ENCODE data around the gene ZSWIM7. TPM values are rescaled to one million over a fixed set of nuclear protein-coding genes. Genes with fewer than 3 reads are reported as not detected.

Gene ZSWIM7
- total RNA-seq, 1 experiment from 2014 or later = 41.0 TPM

- Histone ChIP-seq H3K27ac (ENCODE audit: low read length) (no peak overlapping the region), H2AFZ (ENCODE audit: low read length) (no peak overlapping the region), H3K4me2 (ENCODE audit: low read depth, low read length, poor library complexity, severe bottlenecking) (no peak overlapping the region), H3K9me2 (replicated peaks; ENCODE audit: insufficient read depth, low read length) (no peaks in the 10 kb centered on the region), H3K9me3 (ENCODE audit: low read length) (no peaks in the 10 kb centered on the region), H3K36me3 (ENCODE audit: insufficient read depth, low read length) (no peaks in the 10 kb centered on the region), H3K9ac (ENCODE audit: low read length) (no peak overlapping the region), H4K20me1 (ENCODE audit: insufficient read depth, low read depth, low read length) (no peaks in the 10 kb centered on the region), H3K27me3 (ENCODE audit: low read length) (no peaks in the 10 kb centered on the region), H3K79me2 (ENCODE audit: low read length) (no peaks in the 10 kb centered on the region), H3K4me1 (ENCODE audit: low read length) (peaks cover 14% of the 10 kb centered on the region), H3K4me3 (ENCODE audit: low read length) (no peak overlapping the region)
- DNase-seq = no peak
Observed at GRCh38 chr17:15951368-15952047, 48.0 kb downstream of the ZSWIM7 start.

GRCh38 chr17:15947976-15948752, 51.3 kb downstream of the ZSWIM7 start:
- Histone ChIP-seq H3K9me3 (ENCODE audit: low read length) (no peaks in the 10 kb centered on the region), H3K79me2 (ENCODE audit: low read length) (no peaks in the 10 kb centered on the region), H3K4me1 (ENCODE audit: low read length) (no peaks in the 10 kb centered on the region), H3K27me3 (ENCODE audit: low read length) (no peaks in the 10 kb centered on the region), H3K9me2 (replicated peaks; ENCODE audit: insufficient read depth, low read length) (no peaks in the 10 kb centered on the region), H3K9ac (ENCODE audit: low read length) (no peak overlapping the region), H3K36me3 (ENCODE audit: insufficient read depth, low read length) (no peaks in the 10 kb centered on the region), H3K4me3 (ENCODE audit: low read length) (no peak overlapping the region), H3K27ac (ENCODE audit: low read length) (no peak overlapping the region), H3K4me2 (ENCODE audit: low read depth, low read length, poor library complexity, severe bottlenecking) (no peak overlapping the region), H2AFZ (ENCODE audit: low read length) (no peak overlapping the region), H4K20me1 (ENCODE audit: insufficient read depth, low read depth, low read length) (no peaks in the 10 kb centered on the region)
- DNase-seq = no peak

- Histone ChIP-seq H3K4me3 (ENCODE audit: low read length) (no peak overlapping the region), H4K20me1 (ENCODE audit: insufficient read depth, low read depth, low read length) (no peaks in the 10 kb centered on the region), H3K9ac (ENCODE audit: low read length) (no peak overlapping the region), H3K36me3 (ENCODE audit: insufficient read depth, low read length) (no peaks in the 10 kb centered on the region), H3K79me2 (ENCODE audit: low read length) (no peaks in the 10 kb centered on the region), H3K4me2 (ENCODE audit: low read depth, low read length, poor library complexity, severe bottlenecking) (no peak overlapping the region), H3K27me3 (ENCODE audit: low read length) (no peaks in the 10 kb centered on the region), H3K27ac (ENCODE audit: low read length) (no peak overlapping the region), H2AFZ (ENCODE audit: low read length) (no peak overlapping the region), H3K4me1 (ENCODE audit: low read length) (no peaks in the 10 kb centered on the region), H3K9me3 (ENCODE audit: low read length) (no peaks in the 10 kb centered on the region), H3K9me2 (replicated peaks; ENCODE audit: insufficient read depth, low read length) (no peaks in the 10 kb centered on the region)
- no peak for DNase-seq
Observed at GRCh38 chr17:15947271-15947670, 52.2 kb downstream of the ZSWIM7 start.

GRCh38 chr17:15946611-15947120, 52.8 kb downstream of the ZSWIM7 start:
- Histone ChIP-seq H3K9me3 (ENCODE audit: low read length) (no peaks in the 10 kb centered on the region), H3K9ac (ENCODE audit: low read length) (no peak overlapping the region), H3K27ac (ENCODE audit: low read length) (no peak overlapping the region), H3K27me3 (ENCODE audit: low read length) (no peaks in the 10 kb centered on the region), H3K79me2 (ENCODE audit: low read length) (no peaks in the 10 kb centered on the region), H4K20me1 (ENCODE audit: insufficient read depth, low read depth, low read length) (no peaks in the 10 kb centered on the region), H3K36me3 (ENCODE audit: insufficient read depth, low read length) (no peaks in the 10 kb centered on the region), H3K4me2 (ENCODE audit: low read depth, low read length, poor library complexity, severe bottlenecking) (no peak overlapping the region), H2AFZ (ENCODE audit: low read length) (no peak overlapping the region), H3K4me3 (ENCODE audit: low read length) (no peak overlapping the region), H3K4me1 (ENCODE audit: low read length) (no peaks in the 10 kb centered on the region), H3K9me2 (replicated peaks; ENCODE audit: insufficient read depth, low read length) (no peaks in the 10 kb centered on the region)
- DNase-seq = no peak

GRCh38 chr17:15945527-15946191, 53.8 kb downstream of the ZSWIM7 start:
- Histone ChIP-seq H3K9me2 (replicated peaks; ENCODE audit: insufficient read depth, low read length) (no peaks in the 10 kb centered on the region), H3K4me1 (ENCODE audit: low read length) (no peaks in the 10 kb centered on the region), H3K27me3 (ENCODE audit: low read length) (no peaks in the 10 kb centered on the region), H3K9me3 (ENCODE audit: low read length) (no peaks in the 10 kb centered on the region), H2AFZ (ENCODE audit: low read length) (no peak overlapping the region), H4K20me1 (ENCODE audit: insufficient read depth, low read depth, low read length) (no peaks in the 10 kb centered on the region), H3K79me2 (ENCODE audit: low read length) (no peaks in the 10 kb centered on the region), H3K36me3 (ENCODE audit: insufficient read depth, low read length) (no peaks in the 10 kb centered on the region), H3K4me2 (ENCODE audit: low read depth, low read length, poor library complexity, severe bottlenecking) (no peak overlapping the region), H3K9ac (ENCODE audit: low read length) (no peak overlapping the region), H3K4me3 (ENCODE audit: low read length) (no peak overlapping the region), H3K27ac (ENCODE audit: low read length) (no peak overlapping the region)
- no peak for DNase-seq

- H3K27me3 ChIP-seq (ENCODE audit: low read length) = no peaks in the 10 kb centered on the region
- no peaks in the 10 kb centered on the region for H3K9me2 ChIP-seq (replicated peaks; ENCODE audit: insufficient read depth, low read length)
- H3K36me3 ChIP-seq (ENCODE audit: insufficient read depth, low read length) = no peaks in the 10 kb centered on the region
- DNase-seq = no peak
- no peaks in the 10 kb centered on the region for H3K4me1 ChIP-seq (ENCODE audit: low read length)
- no peak within 1 kb of the TSS for H2AFZ ChIP-seq (ENCODE audit: low read length)
- no peak within 1 kb of the TSS for H3K4me3 ChIP-seq (ENCODE audit: low read length)
- H3K9me3 ChIP-seq (ENCODE audit: low read length) = no peaks in the 10 kb centered on the region
- no peak within 1 kb of the TSS for H3K9ac ChIP-seq (ENCODE audit: low read length)
- H4K20me1 ChIP-seq (ENCODE audit: insufficient read depth, low read depth, low read length) = no peaks in the 10 kb centered on the region
- no peak within 1 kb of the TSS for H3K27ac ChIP-seq (ENCODE audit: low read length)
- no peak within 1 kb of the TSS for H3K4me2 ChIP-seq (ENCODE audit: low read depth, low read length, poor library complexity, severe bottlenecking)
- H3K79me2 ChIP-seq (ENCODE audit: low read length) = no peaks in the 10 kb centered on the region
Observed at GRCh38 chr17:15944759-15945526, 54.6 kb downstream of the ZSWIM7 start, which contains the start of gene ADORA2B. ADORA2B (plus strand) TSS chr17:15945130; CDS start chr17:15945249, 119 bp downstream.

GRCh38 chr17:15943971-15944758, 55.3 kb downstream of the ZSWIM7 start:
- Histone ChIP-seq H4K20me1 (ENCODE audit: insufficient read depth, low read depth, low read length) (no peaks in the 10 kb centered on the region), H3K9ac (ENCODE audit: low read length) (no peak overlapping the region), H3K27me3 (ENCODE audit: low read length) (no peaks in the 10 kb centered on the region), H3K9me3 (ENCODE audit: low read length) (no peaks in the 10 kb centered on the region), H3K9me2 (replicated peaks; ENCODE audit: insufficient read depth, low read length) (no peaks in the 10 kb centered on the region), H3K4me3 (ENCODE audit: low read length) (no peak overlapping the region), H3K27ac (ENCODE audit: low read length) (no peak overlapping the region), H3K4me2 (ENCODE audit: low read depth, low read length, poor library complexity, severe bottlenecking) (no peak overlapping the region), H2AFZ (ENCODE audit: low read length) (no peak overlapping the region), H3K36me3 (ENCODE audit: insufficient read depth, low read length) (no peaks in the 10 kb centered on the region), H3K4me1 (ENCODE audit: low read length) (no peaks in the 10 kb centered on the region), H3K79me2 (ENCODE audit: low read length) (no peaks in the 10 kb centered on the region)
- no peak for DNase-seq
